Measurements from ENCODE around the gene BACH2. TPM values are rescaled to one million over a fixed set of nuclear protein-coding genes. Genes with fewer than 3 reads are reported as not detected.

Gene BACH2
- total and polyA plus RNA-seq, 2 donors (not counting 1 experiment from before 2014, with no cell fraction given), result 2.2 to 2.6 TPM

DNA sequence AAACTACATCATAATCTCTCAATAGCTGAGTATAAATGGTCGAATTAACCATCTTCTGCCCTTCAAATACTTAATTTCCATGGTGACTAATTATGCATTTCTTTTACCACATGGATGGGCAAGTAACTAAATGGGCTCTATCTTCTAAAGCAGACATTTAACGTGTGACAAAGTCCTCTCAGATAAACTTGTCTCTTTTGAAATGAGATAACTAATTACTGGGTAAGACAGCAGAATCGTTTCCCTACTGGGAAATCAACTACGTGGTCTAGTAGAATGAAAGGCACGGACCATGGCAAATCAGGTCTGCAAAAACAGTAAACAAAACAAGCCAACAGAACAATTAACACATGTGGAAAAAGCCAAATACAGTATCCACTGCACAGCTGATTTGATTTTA is 137.7 kb downstream of the BACH2 start:
- H3K9ac ChIP-seq (ENCODE audit: insufficient read depth, low read length), result no peak overlapping the region
- H4K20me1 ChIP-seq (ENCODE audit: control insufficient read depth, extremely low read depth, insufficient read depth, low read length), result no peaks in the 10 kb centered on the region
- peaks cover 4% of the 10 kb centered on the region for H3K4me1 ChIP-seq (ENCODE audit: control insufficient read depth, extremely low read depth, insufficient read depth, low read length)
- no peaks in the 10 kb centered on the region for H3K79me2 ChIP-seq (ENCODE audit: control insufficient read depth, insufficient read depth, low read length)
- no peak overlapping the region for H2AFZ ChIP-seq (ENCODE audit: low read length)
- no peaks in the 10 kb centered on the region for H3K36me3 ChIP-seq (ENCODE audit: control insufficient read depth, insufficient read depth, low read length)
- no peak overlapping the region for H3K4me3 ChIP-seq (replicated peaks in 1 of 4; ENCODE audit: control extremely low read depth in 1 of 4, insufficient read depth in 1 of 4, low read depth in 3 of 4, low read length in 4 of 4)
- DNase-seq (ENCODE audit: low read depth in 2 of 2), result no peak
- no peak overlapping the region for H3K4me2 ChIP-seq (ENCODE audit: extremely low read depth, insufficient read depth, low read length)
- H3K27me3 ChIP-seq (ENCODE audit: control insufficient read depth, insufficient read depth, low read length), result no peaks in the 10 kb centered on the region
- H3K27ac ChIP-seq (ENCODE audit: insufficient read depth, low read length), result no peak overlapping the region
- H3K9me3 ChIP-seq (ENCODE audit: control insufficient read depth, insufficient read depth, low read depth, low read length), result no peaks in the 10 kb centered on the region
- no peak for TF ChIP-seq EZH2 (IDR thresholded peaks at IDR 0.05; ENCODE audit: low read length, missing control alignments)
- TF ChIP-seq, protein P1, sequence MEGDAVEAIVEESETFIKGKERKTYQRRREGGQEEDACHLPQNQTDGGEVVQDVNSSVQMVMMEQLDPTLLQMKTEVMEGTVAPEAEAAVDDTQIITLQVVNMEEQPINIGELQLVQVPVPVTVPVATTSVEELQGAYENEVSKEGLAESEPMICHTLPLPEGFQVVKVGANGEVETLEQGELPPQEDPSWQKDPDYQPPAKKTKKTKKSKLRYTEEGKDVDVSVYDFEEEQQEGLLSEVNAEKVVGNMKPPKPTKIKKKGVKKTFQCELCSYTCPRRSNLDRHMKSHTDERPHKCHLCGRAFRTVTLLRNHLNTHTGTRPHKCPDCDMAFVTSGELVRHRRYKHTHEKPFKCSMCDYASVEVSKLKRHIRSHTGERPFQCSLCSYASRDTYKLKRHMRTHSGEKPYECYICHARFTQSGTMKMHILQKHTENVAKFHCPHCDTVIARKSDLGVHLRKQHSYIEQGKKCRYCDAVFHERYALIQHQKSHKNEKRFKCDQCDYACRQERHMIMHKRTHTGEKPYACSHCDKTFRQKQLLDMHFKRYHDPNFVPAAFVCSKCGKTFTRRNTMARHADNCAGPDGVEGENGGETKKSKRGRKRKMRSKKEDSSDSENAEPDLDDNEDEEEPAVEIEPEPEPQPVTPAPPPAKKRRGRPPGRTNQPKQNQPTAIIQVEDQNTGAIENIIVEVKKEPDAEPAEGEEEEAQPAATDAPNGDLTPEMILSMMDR (conservative IDR thresholded peaks at IDR 0.05 in 1 of 2, IDR thresholded peaks at IDR 0.05 in 1 of 2; ENCODE audit: low read depth in 1 of 2, low read length in 2 of 2), result no peak

DNA sequence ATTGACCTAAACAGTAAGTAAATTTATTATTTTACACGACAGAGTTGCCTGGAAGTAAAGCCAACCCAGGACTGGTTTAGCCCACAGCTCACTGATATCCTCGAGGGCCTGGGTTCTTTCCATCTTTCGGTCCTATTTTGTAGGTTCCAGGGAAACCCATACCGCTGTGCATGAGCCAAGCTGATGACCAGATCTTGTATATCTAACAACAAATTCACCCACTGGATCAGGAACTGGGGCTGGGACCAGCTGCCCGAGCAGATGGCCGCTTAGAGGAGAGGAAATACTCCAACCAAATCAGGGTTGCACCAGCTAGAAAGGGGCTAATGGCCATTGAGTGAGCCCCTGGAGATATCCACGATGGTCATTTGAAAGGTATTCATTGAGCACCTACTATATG is 139.2 kb downstream of the BACH2 start:
- Histone ChIP-seq H3K4me2 (ENCODE audit: extremely low read depth, insufficient read depth, low read length) (no peak overlapping the region), H3K79me2 (ENCODE audit: control insufficient read depth, insufficient read depth, low read length) (no peaks in the 10 kb centered on the region), H4K20me1 (ENCODE audit: control insufficient read depth, extremely low read depth, insufficient read depth, low read length) (no peaks in the 10 kb centered on the region), H3K36me3 (ENCODE audit: control insufficient read depth, insufficient read depth, low read length) (no peaks in the 10 kb centered on the region), H3K27me3 (ENCODE audit: control insufficient read depth, insufficient read depth, low read length) (no peaks in the 10 kb centered on the region), H3K9me3 (ENCODE audit: control insufficient read depth, insufficient read depth, low read depth, low read length) (no peaks in the 10 kb centered on the region), H3K4me3 (replicated peaks in 1 of 4; ENCODE audit: control extremely low read depth in 1 of 4, insufficient read depth in 1 of 4, low read depth in 3 of 4, low read length in 4 of 4) (no peak overlapping the region), H2AFZ (ENCODE audit: low read length) (no peak overlapping the region), H3K27ac (ENCODE audit: insufficient read depth, low read length) (no peak overlapping the region), H3K9ac (ENCODE audit: insufficient read depth, low read length) (no peak overlapping the region), H3K4me1 (ENCODE audit: control insufficient read depth, extremely low read depth, insufficient read depth, low read length) (peaks cover 4% of the 10 kb centered on the region)
- no peak for TF ChIP-seq EZH2 (IDR thresholded peaks at IDR 0.05; ENCODE audit: low read length, missing control alignments)
- TF ChIP-seq, protein P1 (conservative IDR thresholded peaks at IDR 0.05 in 1 of 2, IDR thresholded peaks at IDR 0.05 in 1 of 2; ENCODE audit: low read depth in 1 of 2, low read length in 2 of 2), result no peak
- DNase-seq (ENCODE audit: low read depth in 2 of 2), result no peak

DNA sequence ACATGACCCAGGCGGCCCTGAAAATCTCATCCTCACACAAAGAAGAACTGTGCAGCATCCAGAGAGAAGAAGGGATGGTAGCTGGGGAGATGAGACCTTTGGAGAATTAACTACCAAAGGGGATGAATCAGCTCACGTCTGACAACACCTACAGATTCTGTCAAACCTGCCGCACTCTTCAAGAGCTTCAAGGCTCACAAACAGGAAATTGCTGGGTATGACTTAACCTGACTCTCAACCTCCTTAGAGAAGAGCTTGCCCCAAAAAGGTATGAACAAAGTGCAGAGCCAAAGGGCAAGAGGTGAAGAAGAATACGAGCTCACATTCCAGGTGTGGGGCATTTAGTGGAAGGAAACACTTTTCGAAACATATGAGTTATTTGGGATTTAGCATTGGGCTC is 139.8 kb downstream of the BACH2 start:
- Histone ChIP-seq H3K9me3 (ENCODE audit: control insufficient read depth, insufficient read depth, low read depth, low read length) (no peaks in the 10 kb centered on the region), H3K4me2 (ENCODE audit: extremely low read depth, insufficient read depth, low read length) (no peak overlapping the region), H3K36me3 (ENCODE audit: control insufficient read depth, insufficient read depth, low read length) (no peaks in the 10 kb centered on the region), H3K27ac (ENCODE audit: insufficient read depth, low read length) (no peak overlapping the region), H3K27me3 (ENCODE audit: control insufficient read depth, insufficient read depth, low read length) (no peaks in the 10 kb centered on the region), H4K20me1 (ENCODE audit: control insufficient read depth, extremely low read depth, insufficient read depth, low read length) (no peaks in the 10 kb centered on the region), H2AFZ (ENCODE audit: low read length) (no peak overlapping the region), H3K79me2 (ENCODE audit: control insufficient read depth, insufficient read depth, low read length) (no peaks in the 10 kb centered on the region), H3K9ac (ENCODE audit: insufficient read depth, low read length) (no peak overlapping the region), H3K4me1 (ENCODE audit: control insufficient read depth, extremely low read depth, insufficient read depth, low read length) (peaks cover 4% of the 10 kb centered on the region), H3K4me3 (replicated peaks in 1 of 4; ENCODE audit: control extremely low read depth in 1 of 4, insufficient read depth in 1 of 4, low read depth in 3 of 4, low read length in 4 of 4) (no peak overlapping the region)
- TF ChIP-seq, protein P1 (conservative IDR thresholded peaks at IDR 0.05 in 1 of 2, IDR thresholded peaks at IDR 0.05 in 1 of 2; ENCODE audit: low read depth in 1 of 2, low read length in 2 of 2), result no peak
- TF ChIP-seq EZH2 (IDR thresholded peaks at IDR 0.05; ENCODE audit: low read length, missing control alignments), result no peak
- no peak for DNase-seq (ENCODE audit: low read depth in 2 of 2)

Data from fibroblast of lung (primary cell).